K562 (cell line): ENCODE results near the gene PHF20. TPM values are rescaled to one million over a fixed set of nuclear protein-coding genes. Genes with fewer than 3 reads are reported as not detected.
A peak's percentile ranks its signal among the peaks of the same experiment; 100 is the strongest.

Experiments used
- ARID2 ChIP-seq: fragments of 450-650 bp; IDR thresholded peaks from 2 replicates; pipeline ENCODE4 v1.6.1; 2017; ENCODE audit warnings: antibody characterized with exemption, mild to moderate bottlenecking
- BRD9 ChIP-seq: fragments of 450-650 bp; IDR thresholded peaks from 2 replicates; pipeline ENCODE4 v1.6.1; 2018; ENCODE audit warnings: low read depth; ENCODE audit not compliant: partially characterized antibody
- CBFA2T3 ChIP-seq: fragments of 450-650 bp; IDR thresholded peaks from 2 replicates; pipeline ENCODE4 v1.6.1; 2017
- CREBBP ChIP-seq: IDR thresholded peaks from one replicate; pipeline ENCODE4 v1.6.1; 2012; ENCODE audit warnings: low read depth, mild to moderate bottlenecking, control low read depth, inconsistent platforms, low read length
- MEIS2 ChIP-seq: fragments of 450-650 bp; IDR thresholded peaks from 2 replicates; pipeline ENCODE4 v1.6.1; 2014; ENCODE audit warnings: mild to moderate bottlenecking; ENCODE audit not compliant: partially characterized antibody
- RFX5 ChIP-seq: IDR thresholded peaks from 2 replicates; pipeline ENCODE4 v1.6.1; 2011; ENCODE audit warnings: low read depth, mild to moderate bottlenecking, improper control_type of control experiment, low read length
- RUNX1 ChIP-seq: sonication (generic); IDR thresholded peaks from 2 replicates; pipeline ENCODE4 v1.6.1; 2016; ENCODE audit warnings: antibody characterized with exemption, low read depth
- SP2 ChIP-seq: IDR thresholded peaks from 2 replicates; pipeline ENCODE4 v1.6.1; 2011; ENCODE audit warnings: mild to moderate bottlenecking, low read depth, low read length, moderate library complexity; ENCODE audit not compliant: poor library complexity, severe bottlenecking; ENCODE audit errors: extremely low read depth
- TOE1 ChIP-seq, 2 experiments: fragments of 450-650 bp in 1 of 2; sonication (generic) in 1 of 2; formaldehyde crosslinking in 1 of 2; IDR thresholded peaks; 2 replicates each; pipeline versions ENCODE4 v1.7.1 to v1.8.0; 2016 to 2022; ENCODE audit warnings: borderline replicate concordance in 2 of 2, mild to moderate bottlenecking in 2 of 2, antibody characterized with exemption in 1 of 2, inconsistent platforms in 1 of 2, low read depth in 1 of 2, missing genetic modification reagents in 1 of 2, moderate library complexity in 1 of 2
- TRIM24 ChIP-seq, 2 experiments: fragments of 450-650 bp; IDR thresholded peaks; 2 replicates each; pipeline ENCODE4 v1.6.1; 2016
- ZNF174 ChIP-seq: fragments of 250-450 bp; sonication (Bioruptor Pico); IDR thresholded peaks from 2 replicates; pipeline ENCODE4 v1.4.0; 2020; ENCODE audit warnings: mild to moderate bottlenecking
- ZNF263 ChIP-seq: sonication (generic); formaldehyde crosslinking; IDR thresholded peaks from 2 replicates; pipeline ENCODE4 v1.8.0; 2022; ENCODE audit warnings: mild to moderate bottlenecking, missing genetic modification reagents, borderline replicate concordance
- ZNF316 ChIP-seq: fragments of 450-650 bp; IDR thresholded peaks from 2 replicates; pipeline ENCODE4 v1.6.1; 2016
- polyA plus RNA-seq, 8 experiments: library from polyadenylated mRNA; depleted of rRNA in 4 of 8; stranded (reverse) in 5 of 8; unstranded in 3 of 8; fragments of >200 nt; fragmentation: Nextera tagmentation in 2 of 8; fragmentation: Illumina TruSeq in 1 of 8; extraction: Ambion mirVana in 2 of 8; extraction: Trizol in 1 of 8; gene quantifications; 2 replicates each; pipeline versions ENCODE4 v1.2.1 to v1.2.3, GENCODE V29; 2011 to 2014; ENCODE audit warnings: inconsistent platforms in 1 of 8, missing spikeins in 1 of 8
- total RNA-seq, 7 experiments: library from RNA; depleted of rRNA in 6 of 7; stranded (reverse); fragments of >200 nt in 6 of 7; fragmentation: Illumina TruSeq in 2 of 7; extraction: Trizol in 2 of 7; gene quantifications; 2 replicates each; pipeline versions ENCODE4 v1.2.1 to v1.2.3, GENCODE V29; 2011 to 2021; ENCODE audit warnings: low replicate concordance in 1 of 7
- TF ChIP-seq, protein P1 (sequence below): fragments of 250-450 bp; sonication (Bioruptor Pico); IDR thresholded peaks from 2 replicates; pipeline ENCODE4 v1.8.0; 2022; ENCODE audit warnings: inconsistent platforms
- TF ChIP-seq, protein P2 (sequence below): fragments of 450-650 bp; formaldehyde crosslinking; IDR thresholded peaks from 2 replicates; pipeline ENCODE4 v1.4.0; 2020; ENCODE audit warnings: mild to moderate bottlenecking
- TF ChIP-seq, protein P3 (sequence below): IDR thresholded peaks from 2 replicates; pipeline ENCODE4 v1.6.1; 2011; ENCODE audit not compliant: insufficient read length; ENCODE audit errors: extremely low read depth

PHF20 gene
- total and polyA plus RNA-seq, 9 of the 15 experiments (the other 6 are each of a cell fraction or from before 2014, with no cell fraction given), result 49.9 to 196 (median 70.7) TPM

DNA sequence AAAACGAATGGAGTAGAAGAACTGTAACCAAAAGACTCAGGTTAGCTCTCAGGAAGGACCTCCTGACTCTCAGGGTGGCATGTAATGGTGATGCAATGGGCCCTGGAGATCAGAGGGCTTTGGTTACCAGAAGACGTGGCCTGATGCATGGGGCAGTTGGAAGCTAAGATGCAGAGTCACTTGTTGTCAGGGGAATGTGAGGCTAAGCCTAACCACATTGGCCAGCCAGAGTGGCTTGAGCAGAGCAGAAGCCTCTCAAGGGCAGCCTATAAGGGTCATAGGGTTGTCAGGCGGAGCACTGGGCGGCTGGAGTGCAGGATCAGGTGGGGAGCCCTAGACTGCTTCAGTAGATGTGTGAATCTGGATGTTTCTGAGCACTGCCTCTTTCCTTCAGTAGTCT lies 202.4 kb downstream of the PHF20 start (continued):
- no peak for TF ChIP-seq TOE1 (IDR thresholded peaks at IDR 0.05; ENCODE audit: borderline replicate concordance)
- no peak for TF ChIP-seq TOE1 (CRISPR knock-in tag; IDR thresholded peaks at IDR 0.05; ENCODE audit: borderline replicate concordance, low read depth)
- TF ChIP-seq, protein P1, sequence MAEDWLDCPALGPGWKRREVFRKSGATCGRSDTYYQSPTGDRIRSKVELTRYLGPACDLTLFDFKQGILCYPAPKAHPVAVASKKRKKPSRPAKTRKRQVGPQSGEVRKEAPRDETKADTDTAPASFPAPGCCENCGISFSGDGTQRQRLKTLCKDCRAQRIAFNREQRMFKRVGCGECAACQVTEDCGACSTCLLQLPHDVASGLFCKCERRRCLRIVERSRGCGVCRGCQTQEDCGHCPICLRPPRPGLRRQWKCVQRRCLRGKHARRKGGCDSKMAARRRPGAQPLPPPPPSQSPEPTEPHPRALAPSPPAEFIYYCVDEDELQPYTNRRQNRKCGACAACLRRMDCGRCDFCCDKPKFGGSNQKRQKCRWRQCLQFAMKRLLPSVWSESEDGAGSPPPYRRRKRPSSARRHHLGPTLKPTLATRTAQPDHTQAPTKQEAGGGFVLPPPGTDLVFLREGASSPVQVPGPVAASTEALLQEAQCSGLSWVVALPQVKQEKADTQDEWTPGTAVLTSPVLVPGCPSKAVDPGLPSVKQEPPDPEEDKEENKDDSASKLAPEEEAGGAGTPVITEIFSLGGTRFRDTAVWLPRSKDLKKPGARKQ (CRISPR knock-in tag), result no peak
- TF ChIP-seq ZNF174, result no peak
- no peak for TF ChIP-seq MEIS2
- TF ChIP-seq CREBBP, result no peak
- TF ChIP-seq, protein P2, sequence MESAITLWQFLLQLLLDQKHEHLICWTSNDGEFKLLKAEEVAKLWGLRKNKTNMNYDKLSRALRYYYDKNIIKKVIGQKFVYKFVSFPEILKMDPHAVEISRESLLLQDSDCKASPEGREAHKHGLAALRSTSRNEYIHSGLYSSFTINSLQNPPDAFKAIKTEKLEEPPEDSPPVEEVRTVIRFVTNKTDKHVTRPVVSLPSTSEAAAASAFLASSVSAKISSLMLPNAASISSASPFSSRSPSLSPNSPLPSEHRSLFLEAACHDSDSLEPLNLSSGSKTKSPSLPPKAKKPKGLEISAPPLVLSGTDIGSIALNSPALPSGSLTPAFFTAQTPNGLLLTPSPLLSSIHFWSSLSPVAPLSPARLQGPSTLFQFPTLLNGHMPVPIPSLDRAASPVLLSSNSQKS, result no peak
- TF ChIP-seq ARID2, result no peak
- TF ChIP-seq ZNF263 (CRISPR knock-in tag), result no peak
- TF ChIP-seq BRD9, result no peak
- peak; percentile 92 for TF ChIP-seq RFX5
- TF ChIP-seq ZNF316, result peak; percentile 71
- no peak for TF ChIP-seq SP2
- no peak for TF ChIP-seq RUNX1
- no peak for TF ChIP-seq CBFA2T3
- TF ChIP-seq, protein P3, sequence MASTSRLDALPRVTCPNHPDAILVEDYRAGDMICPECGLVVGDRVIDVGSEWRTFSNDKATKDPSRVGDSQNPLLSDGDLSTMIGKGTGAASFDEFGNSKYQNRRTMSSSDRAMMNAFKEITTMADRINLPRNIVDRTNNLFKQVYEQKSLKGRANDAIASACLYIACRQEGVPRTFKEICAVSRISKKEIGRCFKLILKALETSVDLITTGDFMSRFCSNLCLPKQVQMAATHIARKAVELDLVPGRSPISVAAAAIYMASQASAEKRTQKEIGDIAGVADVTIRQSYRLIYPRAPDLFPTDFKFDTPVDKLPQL, result no peak
- TF ChIP-seq TRIM24 (IDR thresholded peaks at IDR 0.05), result 0 out of 4 replicates have a peak, but pooled peaks of 1 of the 2 experiments have one; percentile 35
